Measurements from ENCODE around the gene LKAAEAR1.

The LKAAEAR1 gene

DNA sequence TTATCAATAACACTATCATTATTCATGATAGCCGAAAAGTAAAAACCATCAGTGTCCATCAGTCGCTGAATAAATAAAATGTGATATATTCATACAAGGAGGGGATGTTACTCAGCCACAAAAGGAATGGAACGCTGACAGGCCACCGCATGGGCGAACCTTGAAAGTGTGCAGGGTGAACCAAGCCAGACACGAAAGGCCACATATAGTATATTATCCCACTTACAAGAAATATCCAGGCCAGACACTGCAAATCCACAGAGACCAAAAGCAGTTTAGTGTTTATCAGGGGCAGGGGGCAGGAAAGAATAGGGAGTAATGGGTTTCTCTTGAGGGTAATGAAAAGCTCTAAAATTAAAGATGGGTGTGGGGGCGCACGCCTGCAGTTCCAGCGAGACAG lies 40.4 kb downstream of the LKAAEAR1 start:
- H3K27me3 ChIP-seq (ENCODE audit: insufficient read depth, low read length) = peaks cover 14% of the 10 kb centered on the region; the same call in 1 of the 2 replicates
- peaks cover 11% of the 10 kb centered on the region for H3K4me1 ChIP-seq (ENCODE audit: insufficient read depth, low read length, severe bottlenecking)
- H3K4me2 ChIP-seq (ENCODE audit: low read length) = no peak overlapping the region
- H3K27ac ChIP-seq (ENCODE audit: low read depth, low read length, poor library complexity, severe bottlenecking) = no peak overlapping the region
- H3K4me3 ChIP-seq (ENCODE audit: low read depth, low read length, poor library complexity, severe bottlenecking) = no peak overlapping the region
- H4K20me1 ChIP-seq (ENCODE audit: insufficient read depth, low read length) = no peaks in the 10 kb centered on the region
- H3K9me3 ChIP-seq (ENCODE audit: low read length) = no peaks in the 10 kb centered on the region
- no peaks in the 10 kb centered on the region for H3K36me3 ChIP-seq (ENCODE audit: insufficient read depth, low read length)
- no peak overlapping the region for H3K9ac ChIP-seq (ENCODE audit: low read length)
- H3K79me2 ChIP-seq (ENCODE audit: insufficient read depth, low read length) = no peaks in the 10 kb centered on the region
- no peak overlapping the region for H2AFZ ChIP-seq (ENCODE audit: low read length)
- no peaks in the 10 kb centered on the region for H3K9me2 ChIP-seq (ENCODE audit: low read depth, low read length)
- TF ChIP-seq, protein P1, sequence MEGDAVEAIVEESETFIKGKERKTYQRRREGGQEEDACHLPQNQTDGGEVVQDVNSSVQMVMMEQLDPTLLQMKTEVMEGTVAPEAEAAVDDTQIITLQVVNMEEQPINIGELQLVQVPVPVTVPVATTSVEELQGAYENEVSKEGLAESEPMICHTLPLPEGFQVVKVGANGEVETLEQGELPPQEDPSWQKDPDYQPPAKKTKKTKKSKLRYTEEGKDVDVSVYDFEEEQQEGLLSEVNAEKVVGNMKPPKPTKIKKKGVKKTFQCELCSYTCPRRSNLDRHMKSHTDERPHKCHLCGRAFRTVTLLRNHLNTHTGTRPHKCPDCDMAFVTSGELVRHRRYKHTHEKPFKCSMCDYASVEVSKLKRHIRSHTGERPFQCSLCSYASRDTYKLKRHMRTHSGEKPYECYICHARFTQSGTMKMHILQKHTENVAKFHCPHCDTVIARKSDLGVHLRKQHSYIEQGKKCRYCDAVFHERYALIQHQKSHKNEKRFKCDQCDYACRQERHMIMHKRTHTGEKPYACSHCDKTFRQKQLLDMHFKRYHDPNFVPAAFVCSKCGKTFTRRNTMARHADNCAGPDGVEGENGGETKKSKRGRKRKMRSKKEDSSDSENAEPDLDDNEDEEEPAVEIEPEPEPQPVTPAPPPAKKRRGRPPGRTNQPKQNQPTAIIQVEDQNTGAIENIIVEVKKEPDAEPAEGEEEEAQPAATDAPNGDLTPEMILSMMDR (IDR thresholded peaks at IDR 0.05; ENCODE audit: low read length) = no peak
- no peak for TF ChIP-seq EZH2 (IDR thresholded peaks at IDR 0.05; ENCODE audit: borderline replicate concordance, low read length)
- H3F3A ChIP-seq (ENCODE audit: insufficient read depth, low read length) = no peaks in the 10 kb centered on the region

DNA sequence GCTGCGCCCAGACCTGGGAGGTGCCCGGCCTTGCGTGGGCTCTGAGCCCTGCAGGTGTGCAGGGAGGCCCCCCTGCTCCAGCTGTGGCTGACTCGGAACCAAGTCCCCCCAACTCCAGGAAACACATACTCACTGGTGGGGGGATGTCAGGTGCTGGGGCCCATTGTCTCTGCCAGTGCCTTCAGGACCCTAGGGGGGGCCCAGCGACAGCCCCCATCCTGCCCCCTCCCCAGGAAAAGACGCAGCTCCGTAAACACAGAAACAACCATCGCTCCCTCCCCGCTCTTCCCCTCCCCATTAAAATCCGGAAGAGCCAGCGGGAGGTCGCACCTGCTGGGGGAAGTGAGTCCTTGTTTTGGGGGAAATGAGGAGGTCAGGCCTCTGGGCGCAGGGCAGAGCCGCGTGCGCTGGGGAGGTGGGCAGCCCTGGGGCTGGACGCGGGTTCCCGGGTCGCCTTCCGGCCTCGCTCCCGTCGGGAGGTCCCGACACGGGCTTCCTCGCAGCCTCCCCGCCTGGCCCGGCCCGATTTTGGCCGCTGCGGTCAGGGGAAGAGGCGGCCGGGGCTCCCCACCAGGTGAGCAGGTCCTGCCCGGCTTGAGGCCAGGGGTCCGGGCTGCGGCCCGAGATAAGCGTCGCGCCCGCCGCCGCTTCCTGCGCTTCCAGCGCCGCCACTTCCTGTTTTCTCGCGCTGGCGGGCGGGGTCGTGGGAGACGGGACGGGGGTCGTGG lies 42.0 kb downstream of the LKAAEAR1 start:
- no peaks in the 10 kb centered on the region for H3K36me3 ChIP-seq (ENCODE audit: insufficient read depth, low read length)
- H3K27ac ChIP-seq (ENCODE audit: low read depth, low read length, poor library complexity, severe bottlenecking) = no peak overlapping the region
- H3K4me2 ChIP-seq (ENCODE audit: low read length) = peak overlapping the region; percentile 33; the same call in 1 of the 2 replicates
- no peaks in the 10 kb centered on the region for H3K9me2 ChIP-seq (ENCODE audit: low read depth, low read length)
- peak overlapping the region; percentile 32 for H3K4me3 ChIP-seq (ENCODE audit: low read depth, low read length, poor library complexity, severe bottlenecking)
- H4K20me1 ChIP-seq (ENCODE audit: insufficient read depth, low read length) = no peaks in the 10 kb centered on the region
- H3K27me3 ChIP-seq (ENCODE audit: insufficient read depth, low read length) = peaks cover 14% of the 10 kb centered on the region; the same call in 1 of the 2 replicates
- H3F3A ChIP-seq (ENCODE audit: insufficient read depth, low read length) = no peaks in the 10 kb centered on the region
- no peaks in the 10 kb centered on the region for H3K79me2 ChIP-seq (ENCODE audit: insufficient read depth, low read length)
- no peak for TF ChIP-seq EZH2 (IDR thresholded peaks at IDR 0.05; ENCODE audit: borderline replicate concordance, low read length)
- TF ChIP-seq, protein P1 (IDR thresholded peaks at IDR 0.05; ENCODE audit: low read length) = no peak
- no peaks in the 10 kb centered on the region for H3K9me3 ChIP-seq (ENCODE audit: low read length)
- no peak overlapping the region for H3K9ac ChIP-seq (ENCODE audit: low read length)
- H3K4me1 ChIP-seq (ENCODE audit: insufficient read depth, low read length, severe bottlenecking) = peaks cover 22% of the 10 kb centered on the region
- H2AFZ ChIP-seq (ENCODE audit: low read length) = no peak overlapping the region

DNA sequence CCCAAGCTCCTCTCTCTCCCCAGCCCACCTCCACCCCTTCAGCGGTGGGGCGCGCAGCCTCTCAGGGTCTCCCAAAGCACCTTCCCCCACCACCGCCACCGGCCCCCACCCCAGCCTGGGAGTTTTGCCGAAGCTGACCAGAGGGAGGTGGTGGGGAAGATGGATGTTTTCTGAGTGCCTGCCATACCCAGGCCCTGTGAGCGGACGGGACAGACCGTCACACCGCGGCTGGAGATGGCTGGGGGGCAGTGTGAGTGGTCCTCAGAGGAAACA lies 42.5 kb downstream of the LKAAEAR1 start:
- Histone ChIP-seq H3F3A (ENCODE audit: insufficient read depth, low read length) (no peaks in the 10 kb centered on the region), H3K27me3 (ENCODE audit: insufficient read depth, low read length) (peaks cover 14% of the 10 kb centered on the region; the same call in 1 of the 2 replicates), H3K9ac (ENCODE audit: low read length) (no peak overlapping the region), H3K27ac (ENCODE audit: low read depth, low read length, poor library complexity, severe bottlenecking) (no peak overlapping the region), H3K9me2 (ENCODE audit: low read depth, low read length) (no peaks in the 10 kb centered on the region), H3K36me3 (ENCODE audit: insufficient read depth, low read length) (no peaks in the 10 kb centered on the region), H3K4me1 (ENCODE audit: insufficient read depth, low read length, severe bottlenecking) (peaks cover 22% of the 10 kb centered on the region), H3K4me3 (ENCODE audit: low read depth, low read length, poor library complexity, severe bottlenecking) (peak overlapping the region; percentile 32), H3K9me3 (ENCODE audit: low read length) (no peaks in the 10 kb centered on the region), H3K79me2 (ENCODE audit: insufficient read depth, low read length) (no peaks in the 10 kb centered on the region), H4K20me1 (ENCODE audit: insufficient read depth, low read length) (no peaks in the 10 kb centered on the region), H2AFZ (ENCODE audit: low read length) (no peak overlapping the region), H3K4me2 (ENCODE audit: low read length) (peak overlapping the region; percentile 33; the same call in 1 of the 2 replicates)
- no peak for TF ChIP-seq EZH2 (IDR thresholded peaks at IDR 0.05; ENCODE audit: borderline replicate concordance, low read length)
- TF ChIP-seq, protein P1 (IDR thresholded peaks at IDR 0.05; ENCODE audit: low read length) = no peak
